HEK293 (cell line): ENCODE results near the gene PPP4R4.

Source experiments
- CTCF ChIA-PET: fragments of 350-600 bp; formaldehyde crosslinking; extraction: SDS; loops from one replicate; lab custom pipeline; 2021; ENCODE audit warnings: antibody characterized with exemption; lab: Yijun Ruan, JAX
- POLR2A ChIA-PET: fragments of 300-600 bp; formaldehyde crosslinking; extraction: SDS; loops from one replicate; lab custom pipeline; 2020; ENCODE audit warnings: antibody characterized with exemption, inconsistent platforms; lab: Yijun Ruan, JAX
- H3K27ac ChIP-seq: fragments of 200-500 bp; sonication (Bioruptor generic); 2 replicates; pipeline ENCODE4 v1.5.1; 2014; ENCODE audit warnings: low read depth, low read length, control low read depth, inconsistent platforms; ENCODE audit errors: extremely low read depth
- H3K36me3 ChIP-seq, 2 experiments: fragments of 200-500 bp in 1 of 2; sonication (Bioruptor generic) in 1 of 2; 1 replicate in 1 of 2; 2 replicates in 1 of 2; pipeline ENCODE4 v1.5.1; 2014 to 2017; ENCODE audit warnings: inconsistent platforms in 2 of 2, low read length in 2 of 2; ENCODE audit not compliant: control insufficient read depth in 2 of 2, insufficient read depth in 1 of 2
- H3K4me1 ChIP-seq: fragments of 200-500 bp; sonication (Bioruptor generic); 2 replicates; pipeline ENCODE4 v1.5.1; 2014; ENCODE audit warnings: mild to moderate bottlenecking, low read length, inconsistent platforms; ENCODE audit not compliant: control insufficient read depth, insufficient read depth
- H3K4me3 ChIP-seq: 2 replicates; pipeline ENCODE4 v1.5.1; 2011; ENCODE audit warnings: low read depth, mild to moderate bottlenecking, control low read depth, low read length, moderate library complexity
- H3K9me3 ChIP-seq: fragments of 200-500 bp; sonication (Bioruptor generic); 2 replicates; pipeline ENCODE4 v1.5.1; 2014; ENCODE audit warnings: low read depth, low read length, inconsistent platforms; ENCODE audit not compliant: control insufficient read depth, insufficient read depth
- BCL11B ChIP-seq: fragments of 450-650 bp; formaldehyde crosslinking; IDR thresholded peaks from 2 replicates; pipeline ENCODE4 v1.5.1; 2016; ENCODE audit warnings: low read depth, missing biosample characterization, missing genetic modification characterization
- IKZF3 ChIP-seq: fragments of 450-650 bp; IDR thresholded peaks from 2 replicates; pipeline ENCODE4 v1.5.0; 2018; ENCODE audit warnings: missing biosample characterization, mild to moderate bottlenecking, missing genetic modification characterization, moderate library complexity
- PRDM1 ChIP-seq: fragments of 450-650 bp; formaldehyde crosslinking; IDR thresholded peaks from 2 replicates; pipeline ENCODE4; 2016; ENCODE audit warnings: missing biosample characterization, missing genetic modification characterization
- SCRT2 ChIP-seq: fragments of 450-650 bp; formaldehyde crosslinking; IDR thresholded peaks from 2 replicates; pipeline ENCODE4 v1.5.1; 2016; ENCODE audit warnings: missing biosample characterization, missing genetic modification characterization
- SP3 ChIP-seq: fragments of 450-650 bp; formaldehyde crosslinking; IDR thresholded peaks from 2 replicates; pipeline ENCODE4 v1.5.1; 2016; ENCODE audit warnings: missing biosample characterization, missing genetic modification characterization
- ZBTB10 ChIP-seq: fragments of 450-650 bp; formaldehyde crosslinking; IDR thresholded peaks from 2 replicates; pipeline ENCODE4 v1.5.1; 2016; ENCODE audit warnings: missing biosample characterization, missing genetic modification characterization
- ZBTB20 ChIP-seq: fragments of 450-650 bp; formaldehyde crosslinking; IDR thresholded peaks from 2 replicates; pipeline ENCODE4 v1.5.1; 2016; ENCODE audit warnings: missing biosample characterization, missing genetic modification characterization
- ZNF133 ChIP-seq: fragments of 450-650 bp; formaldehyde crosslinking; IDR thresholded peaks from 2 replicates; pipeline ENCODE4 v1.5.1; 2016; ENCODE audit warnings: missing biosample characterization, missing genetic modification characterization
- ZNF169 ChIP-seq: fragments of 450-650 bp; formaldehyde crosslinking; IDR thresholded peaks from 2 replicates; pipeline ENCODE4 v1.5.1; 2016; ENCODE audit warnings: missing biosample characterization, missing genetic modification characterization
- ZNF23 ChIP-seq: fragments of 450-650 bp; formaldehyde crosslinking; IDR thresholded peaks from 2 replicates; pipeline ENCODE4 v1.5.1; 2016; ENCODE audit warnings: missing biosample characterization, missing genetic modification characterization, borderline replicate concordance
- ZNF274 ChIP-seq, 2 experiments: fragments of 200-500 bp in 1 of 2; fragments of 450-650 bp in 1 of 2; sonication (Bioruptor generic) in 1 of 2; formaldehyde crosslinking in 1 of 2; IDR thresholded peaks; 2 replicates each; pipeline versions ENCODE4 v1.5.1 to v1.6.1; 2014 to 2016; ENCODE audit warnings: borderline replicate concordance in 1 of 2, inconsistent platforms in 1 of 2, low read length in 1 of 2, missing biosample characterization in 1 of 2, missing genetic modification characterization in 1 of 2
- ZNF521 ChIP-seq: fragments of 450-650 bp; formaldehyde crosslinking; IDR thresholded peaks from 2 replicates; pipeline ENCODE4 v1.5.1; 2017; ENCODE audit warnings: missing biosample characterization, mild to moderate bottlenecking, missing genetic modification characterization
- ZNF621 ChIP-seq: fragments of 450-650 bp; formaldehyde crosslinking; IDR thresholded peaks from 2 replicates; pipeline ENCODE4 v1.5.1; 2017; ENCODE audit warnings: missing biosample characterization, missing genetic modification characterization
- ZNF623 ChIP-seq: fragments of 450-650 bp; formaldehyde crosslinking; IDR thresholded peaks from 2 replicates; pipeline ENCODE4 v1.5.1; 2016; ENCODE audit warnings: missing biosample characterization, missing genetic modification characterization
- ZNF664 ChIP-seq: fragments of 450-650 bp; formaldehyde crosslinking; IDR thresholded peaks from 2 replicates; pipeline ENCODE4 v1.5.1; 2016; ENCODE audit warnings: missing biosample characterization, missing genetic modification characterization
- ZNF785 ChIP-seq: fragments of 450-650 bp; formaldehyde crosslinking; IDR thresholded peaks from 2 replicates; pipeline ENCODE4 v1.5.1; 2016; ENCODE audit warnings: missing biosample characterization, missing genetic modification characterization
- TF ChIP-seq, protein P1 (sequence below): fragments of 450-650 bp; formaldehyde crosslinking; IDR thresholded peaks from 2 replicates; pipeline ENCODE4 v1.5.1; 2016; ENCODE audit warnings: missing biosample characterization, missing genetic modification characterization
- TF ChIP-seq, protein P2 (sequence below): fragments of 450-650 bp; formaldehyde crosslinking; IDR thresholded peaks from 2 replicates; pipeline ENCODE4 v1.5.1; 2016; ENCODE audit warnings: missing biosample characterization, missing genetic modification characterization, low read depth

The PPP4R4 gene

DNA sequence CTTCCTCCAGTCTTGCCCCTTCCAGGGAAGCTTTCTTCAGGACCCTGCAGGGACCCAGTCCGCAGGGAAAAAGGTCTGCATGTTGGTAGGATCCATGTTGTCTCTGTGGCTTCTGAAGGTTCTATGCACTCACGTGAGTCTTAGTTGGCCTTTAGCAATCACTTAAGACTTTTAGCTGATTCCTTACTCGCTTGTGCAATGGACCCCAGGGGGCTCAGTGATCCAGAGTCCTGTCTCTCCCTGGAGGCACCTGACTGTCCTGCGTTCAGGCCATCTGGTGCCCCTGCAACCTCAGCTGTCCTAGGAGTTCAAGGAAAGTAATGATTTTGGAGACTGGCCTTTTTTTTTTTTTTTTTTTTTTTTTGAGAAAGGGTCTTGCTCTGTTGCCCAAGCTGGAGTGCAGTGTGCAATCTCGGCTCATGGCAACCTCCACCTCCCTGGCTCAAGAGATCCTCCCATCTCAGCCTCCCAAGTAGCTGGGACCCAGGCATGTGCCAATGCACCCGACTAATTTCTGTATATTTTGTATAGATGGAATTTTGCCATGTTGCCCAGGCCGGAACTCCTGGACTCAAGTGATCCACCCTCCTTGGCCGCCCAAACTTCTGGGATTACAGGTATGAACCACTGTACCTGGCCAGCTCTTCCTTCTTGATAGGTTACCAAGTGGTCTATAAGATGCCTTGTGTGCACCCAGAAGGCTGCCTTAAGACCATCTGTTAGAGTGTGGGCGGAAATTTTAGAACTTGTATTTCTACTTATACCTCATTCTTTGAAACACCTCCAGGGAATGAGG is 49.3 kb upstream of the PPP4R4 start:
- ChIA-PET CTCF (interaction anchor here (0.5 to 1.4 kb wide), 3 partner anchors 11 to 103 kb away, joined by 3 to 6 read pairs (median 3); no protein-coding TSS in a partner anchor), POLR2A (no interaction called here)
- Histone ChIP-seq H3K27ac (no peak overlapping the region), H3K4me1 (no peaks in the 10 kb centered on the region), H3K9me3 (no peaks in the 10 kb centered on the region), H3K36me3 (no peaks in the 10 kb centered on the region), H3K4me3 (no peak overlapping the region)
- TF ChIP-seq ZNF169 (tag by site-specific recombination): no peak
- no peak for TF ChIP-seq ZNF133 (tag by site-specific recombination)
- no peak for TF ChIP-seq PRDM1 (tag by site-specific recombination)
- TF ChIP-seq ZNF621: no peak
- TF ChIP-seq, protein P1, sequence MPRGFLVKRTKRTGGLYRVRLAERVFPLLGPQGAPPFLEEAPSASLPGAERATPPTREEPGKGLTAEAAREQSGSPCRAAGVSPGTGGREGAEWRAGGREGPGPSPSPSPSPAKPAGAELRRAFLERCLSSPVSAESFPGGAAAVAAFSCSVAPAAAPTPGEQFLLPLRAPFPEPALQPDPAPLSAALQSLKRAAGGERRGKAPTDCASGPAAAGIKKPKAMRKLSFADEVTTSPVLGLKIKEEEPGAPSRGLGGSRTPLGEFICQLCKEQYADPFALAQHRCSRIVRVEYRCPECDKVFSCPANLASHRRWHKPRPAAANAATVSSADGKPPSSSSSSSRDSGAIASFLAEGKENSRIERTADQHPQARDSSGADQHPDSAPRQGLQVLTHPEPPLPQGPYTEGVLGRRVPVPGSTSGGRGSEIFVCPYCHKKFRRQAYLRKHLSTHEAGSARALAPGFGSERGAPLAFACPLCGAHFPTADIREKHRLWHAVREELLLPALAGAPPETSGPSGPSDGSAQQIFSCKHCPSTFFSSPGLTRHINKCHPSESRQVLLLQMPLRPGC (tag by site-specific recombination): no peak
- no peak for TF ChIP-seq ZBTB20 (tag by site-specific recombination)
- no peak for TF ChIP-seq ZNF785 (tag by site-specific recombination)
- no peak for TF ChIP-seq ZBTB10 (tag by site-specific recombination)
- TF ChIP-seq IKZF3 (tag by site-specific recombination): no peak
- TF ChIP-seq, protein P2, sequence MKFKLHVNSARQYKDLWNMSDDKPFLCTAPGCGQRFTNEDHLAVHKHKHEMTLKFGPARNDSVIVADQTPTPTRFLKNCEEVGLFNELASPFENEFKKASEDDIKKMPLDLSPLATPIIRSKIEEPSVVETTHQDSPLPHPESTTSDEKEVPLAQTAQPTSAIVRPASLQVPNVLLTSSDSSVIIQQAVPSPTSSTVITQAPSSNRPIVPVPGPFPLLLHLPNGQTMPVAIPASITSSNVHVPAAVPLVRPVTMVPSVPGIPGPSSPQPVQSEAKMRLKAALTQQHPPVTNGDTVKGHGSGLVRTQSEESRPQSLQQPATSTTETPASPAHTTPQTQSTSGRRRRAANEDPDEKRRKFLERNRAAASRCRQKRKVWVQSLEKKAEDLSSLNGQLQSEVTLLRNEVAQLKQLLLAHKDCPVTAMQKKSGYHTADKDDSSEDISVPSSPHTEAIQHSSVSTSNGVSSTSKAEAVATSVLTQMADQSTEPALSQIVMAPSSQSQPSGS (tag by site-specific recombination): no peak
- TF ChIP-seq ZNF623 (tag by site-specific recombination): no peak
- TF ChIP-seq SCRT2 (tag by site-specific recombination): no peak
- TF ChIP-seq ZNF664 (tag by site-specific recombination): no peak
- no peak for TF ChIP-seq SP3 (tag by site-specific recombination)
- TF ChIP-seq ZNF23 (tag by site-specific recombination): no peak
- no peak for TF ChIP-seq BCL11B (tag by site-specific recombination)
- no peak for TF ChIP-seq ZNF274 (IDR thresholded peaks at IDR 0.05; ENCODE audit: low read length)
- TF ChIP-seq ZNF274 (tag by site-specific recombination; IDR thresholded peaks at IDR 0.05; ENCODE audit: borderline replicate concordance): no peak
- no peak for TF ChIP-seq ZNF521 (tag by site-specific recombination)
